GM18858 (cell line): ENCODE results near the gene PCDHA7.
"Not testable (repeated sequence)": the region's sequence is repeated elsewhere in the genome, so short reads cannot be mapped to it uniquely, and the experiment has no call there.

Experiments used
- ATAC-seq: cut with Tn5 transposase; IDR thresholded peaks from one replicate; pipeline ENCODE4 v1.9.1; 2021; ENCODE audit not compliant: unreplicated experiment

Gene PCDHA7

GRCh38 chr5:140857177-140857986 is 23.3 kb downstream of the PCDHA7 start:
- ATAC-seq, result no peak

GRCh38 chr5:140857987-140858240 is 23.8 kb downstream of the PCDHA7 start:
- no peak for ATAC-seq

GRCh38 chr5:140862441-140863295 is 28.6 kb downstream of the PCDHA7 start:
- no peak for ATAC-seq

GRCh38 chr5:140868721-140869554 is 34.9 kb downstream of the PCDHA7 start, which contains the start of gene PCDHA11:
TSS of gene PCDHA11 (plus strand) at chr5:140868957. CDS start at chr5:140869104, 147 bp downstream.
- no peak for ATAC-seq

GRCh38 chr5:140869555-140869886 is 35.5 kb downstream of the PCDHA7 start:
- ATAC-seq, result no peak

GRCh38 chr5:140870221-140871201 is 36.4 kb downstream of the PCDHA7 start:
- no peak for ATAC-seq

GRCh38 chr5:140875085-140876065 is 41.3 kb downstream of the PCDHA7 start, which contains the start of gene PCDHA12:
TSS of gene PCDHA12 (plus strand) at chr5:140875308. CDS start at chr5:140875473, 165 bp downstream.
- ATAC-seq, result no peak

GRCh38 chr5:140876541-140877261 is 42.6 kb downstream of the PCDHA7 start:
- ATAC-seq, result not testable (repeated sequence)

GRCh38 chr5:140877262-140877581 is 43.2 kb downstream of the PCDHA7 start:
- ATAC-seq, result no peak

- no peak for ATAC-seq
Measured at GRCh38 chr5:140881889-140882590, 48.0 kb downstream of the PCDHA7 start, which contains the start of gene PCDHA13. TSS of gene PCDHA13 (plus strand) at chr5:140882124. CDS start at chr5:140882269, 145 bp downstream.

- no peak for ATAC-seq
Measured at GRCh38 chr5:140882591-140882899, 48.5 kb downstream of the PCDHA7 start.

GRCh38 chr5:140883373-140883772 is 49.3 kb downstream of the PCDHA7 start:
- no peak for ATAC-seq

- ATAC-seq, result no peak
Measured at GRCh38 chr5:140883927-140884697, 50.0 kb downstream of the PCDHA7 start.
